Measurements from ENCODE around the gene PCSK2.

PCSK2 gene, protein sequence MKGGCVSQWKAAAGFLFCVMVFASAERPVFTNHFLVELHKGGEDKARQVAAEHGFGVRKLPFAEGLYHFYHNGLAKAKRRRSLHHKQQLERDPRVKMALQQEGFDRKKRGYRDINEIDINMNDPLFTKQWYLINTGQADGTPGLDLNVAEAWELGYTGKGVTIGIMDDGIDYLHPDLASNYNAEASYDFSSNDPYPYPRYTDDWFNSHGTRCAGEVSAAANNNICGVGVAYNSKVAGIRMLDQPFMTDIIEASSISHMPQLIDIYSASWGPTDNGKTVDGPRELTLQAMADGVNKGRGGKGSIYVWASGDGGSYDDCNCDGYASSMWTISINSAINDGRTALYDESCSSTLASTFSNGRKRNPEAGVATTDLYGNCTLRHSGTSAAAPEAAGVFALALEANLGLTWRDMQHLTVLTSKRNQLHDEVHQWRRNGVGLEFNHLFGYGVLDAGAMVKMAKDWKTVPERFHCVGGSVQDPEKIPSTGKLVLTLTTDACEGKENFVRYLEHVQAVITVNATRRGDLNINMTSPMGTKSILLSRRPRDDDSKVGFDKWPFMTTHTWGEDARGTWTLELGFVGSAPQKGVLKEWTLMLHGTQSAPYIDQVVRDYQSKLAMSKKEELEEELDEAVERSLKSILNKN

DNA sequence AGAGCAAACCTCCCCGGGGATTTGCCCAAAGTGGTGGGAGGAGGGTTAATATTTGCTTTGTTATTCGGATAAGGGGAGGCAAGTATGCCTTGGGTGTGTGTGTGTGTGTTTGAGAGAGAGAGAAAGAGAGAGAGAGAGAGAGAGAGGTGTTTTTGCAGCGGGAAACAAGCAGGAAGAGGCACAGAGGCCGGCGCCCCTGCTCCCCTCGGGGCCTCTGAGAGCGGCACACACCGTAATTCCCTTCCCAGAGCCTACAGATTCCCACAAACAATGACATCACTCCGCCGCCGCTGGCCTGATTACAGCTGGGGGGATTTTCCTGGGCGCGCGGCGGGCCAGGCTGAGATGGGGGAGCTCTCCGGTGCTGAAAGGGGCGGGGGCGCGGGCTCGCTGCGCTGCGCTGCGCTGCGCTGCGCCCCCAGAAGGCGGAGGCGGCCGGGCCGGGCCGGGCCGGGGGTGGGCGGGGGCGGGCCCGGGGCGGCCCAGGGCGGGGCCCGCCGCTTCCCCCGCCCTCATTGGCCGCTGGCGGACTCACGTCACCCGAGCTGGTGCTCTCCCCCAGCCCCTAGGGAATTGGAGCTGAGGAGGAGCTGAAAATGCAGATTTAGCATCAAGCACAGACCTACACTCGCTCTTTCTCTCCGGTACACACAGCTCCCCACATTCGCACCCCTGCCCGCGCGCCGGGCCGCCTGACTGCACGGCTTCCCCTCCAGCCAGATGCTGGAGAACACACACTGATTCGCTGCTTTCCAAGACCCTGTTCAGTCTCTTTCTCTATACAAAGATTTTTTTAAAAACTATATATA is at the start of gene PCSK2:
TSS of gene PCSK2 (plus strand) at position 631 of the 809 bp plus-strand sequence. CDS start 266 bp downstream, outside the sequence.
- no peak within 1 kb of the TSS for H3K27ac ChIP-seq (ENCODE audit: low read depth, low read length)
- H3K4me3 ChIP-seq (ENCODE audit: low read depth in 1 of 2, low read length in 2 of 2): peak within 1 kb of the TSS; percentile 35 to 36
- no peaks in the 10 kb centered on the region for H3K9me3 ChIP-seq (ENCODE audit: control insufficient read depth in 1 of 2, low read length in 2 of 2)
- H3K36me3 ChIP-seq (ENCODE audit: control insufficient read depth in 1 of 2, insufficient read depth in 2 of 2, low read length in 2 of 2): no peaks in the 10 kb centered on the region
- no peaks in the 10 kb centered on the region for H3K4me1 ChIP-seq (ENCODE audit: control insufficient read depth in 1 of 2, insufficient read depth in 2 of 2, low read length in 2 of 2)
- no peak within 1 kb of the TSS for H3K9ac ChIP-seq (ENCODE audit: low read depth in 1 of 2, low read length in 2 of 2)
- peaks cover 26 to 38% of the 10 kb centered on the region in 2 donors for H3K27me3 ChIP-seq (ENCODE audit: control insufficient read depth in 1 of 2, insufficient read depth in 2 of 2, low read length in 2 of 2)

DNA sequence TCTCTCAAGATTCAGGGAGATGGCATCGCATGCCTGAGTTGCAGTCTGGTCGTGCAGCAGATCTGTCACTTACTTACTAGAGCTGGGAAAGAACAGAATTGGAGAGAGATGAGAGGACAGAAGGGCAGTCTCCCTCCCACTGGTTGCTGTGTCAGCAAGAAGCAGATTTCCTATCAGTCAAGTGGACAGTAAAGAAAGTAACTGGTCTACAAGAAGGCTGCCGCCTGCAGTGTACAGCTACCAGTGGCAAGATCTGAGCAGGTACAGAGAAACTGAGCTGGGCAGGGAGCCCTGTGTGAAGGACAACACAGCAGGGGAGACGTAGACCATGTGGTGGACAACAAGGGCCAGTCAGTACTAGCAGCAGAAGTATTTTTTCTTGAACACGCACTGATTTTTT is 49.5 kb upstream of the PCSK2 start:
- Histone ChIP-seq H3K27ac (ENCODE audit: low read depth, low read length) (no peak overlapping the region), H3K4me1 (ENCODE audit: control insufficient read depth in 1 of 2, insufficient read depth in 2 of 2, low read length in 2 of 2) (no peaks in the 10 kb centered on the region), H3K36me3 (ENCODE audit: control insufficient read depth in 1 of 2, insufficient read depth in 2 of 2, low read length in 2 of 2) (no peaks in the 10 kb centered on the region), H3K9me3 (ENCODE audit: control insufficient read depth in 1 of 2, low read length in 2 of 2) (no peaks in the 10 kb centered on the region), H3K4me3 (ENCODE audit: low read depth in 1 of 2, low read length in 2 of 2) (no peak overlapping the region), H3K9ac (ENCODE audit: low read depth in 1 of 2, low read length in 2 of 2) (no peak overlapping the region), H3K27me3 (ENCODE audit: control insufficient read depth in 1 of 2, insufficient read depth in 2 of 2, low read length in 2 of 2) (no peaks in the 10 kb centered on the region)

DNA sequence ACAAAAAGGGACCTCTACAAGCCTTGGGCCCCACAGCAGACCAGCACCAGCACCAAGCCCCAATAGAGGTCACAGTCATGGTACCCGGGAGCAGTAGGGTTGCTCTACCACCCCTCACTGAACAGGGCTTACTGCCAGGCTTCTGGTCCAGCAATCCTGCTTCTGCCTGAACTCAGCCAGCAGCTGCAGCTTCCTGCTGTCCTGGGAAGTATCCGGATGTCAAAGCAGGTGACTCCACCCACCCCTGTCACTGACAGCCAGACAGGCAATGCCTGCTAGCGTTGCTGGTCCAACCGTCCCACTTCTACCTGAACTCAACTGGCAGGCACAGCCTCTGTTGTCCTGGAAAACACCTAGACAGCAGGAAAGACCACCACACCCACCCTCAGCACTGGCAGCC is 47.0 kb upstream of the PCSK2 start:
- H3K9ac ChIP-seq (ENCODE audit: low read depth in 1 of 2, low read length in 2 of 2): no peak overlapping the region
- H3K27ac ChIP-seq (ENCODE audit: low read depth, low read length): no peak overlapping the region
- H3K4me1 ChIP-seq (ENCODE audit: control insufficient read depth in 1 of 2, insufficient read depth in 2 of 2, low read length in 2 of 2): no peaks in the 10 kb centered on the region
- no peak overlapping the region for H3K4me3 ChIP-seq (ENCODE audit: low read depth in 1 of 2, low read length in 2 of 2)
- H3K9me3 ChIP-seq (ENCODE audit: control insufficient read depth in 1 of 2, low read length in 2 of 2): no peaks in the 10 kb centered on the region
- no peaks in the 10 kb centered on the region for H3K36me3 ChIP-seq (ENCODE audit: control insufficient read depth in 1 of 2, insufficient read depth in 2 of 2, low read length in 2 of 2)
- H3K27me3 ChIP-seq (ENCODE audit: control insufficient read depth in 1 of 2, insufficient read depth in 2 of 2, low read length in 2 of 2): no peaks in the 10 kb centered on the region

DNA sequence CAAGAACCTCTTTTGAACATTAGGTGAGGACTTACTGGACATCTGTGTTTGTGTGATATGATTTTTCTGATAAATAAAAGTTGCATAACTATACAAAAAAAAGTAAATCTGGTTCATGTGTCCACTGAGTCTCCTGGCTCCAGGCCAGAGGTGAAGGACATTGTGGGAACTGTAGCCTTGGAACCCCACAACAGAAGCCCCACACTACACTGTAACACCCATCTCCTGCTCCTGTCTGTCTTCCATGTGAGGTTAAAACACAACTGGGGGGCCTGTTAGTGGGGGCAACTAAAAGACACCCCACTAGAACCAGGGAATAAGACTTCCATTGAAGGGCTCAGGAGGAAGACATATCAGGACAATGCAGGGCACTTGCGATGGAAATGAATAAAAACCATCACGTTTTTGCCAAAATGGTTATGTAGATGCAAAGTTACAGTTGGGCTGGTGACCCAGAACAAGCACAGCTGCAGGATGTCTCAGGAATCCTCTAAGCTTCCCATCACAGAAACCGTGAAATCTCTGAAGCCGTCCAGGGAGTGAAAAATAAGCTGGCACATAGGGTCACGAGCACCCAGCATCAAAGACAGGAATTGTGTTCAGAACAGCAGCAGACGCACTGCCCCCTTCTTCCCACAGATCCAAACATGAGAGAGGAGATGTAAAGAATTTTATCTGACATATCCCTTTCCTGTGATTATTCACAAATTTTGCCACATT is 36.7 kb upstream of the PCSK2 start:
- H3K4me1 ChIP-seq (ENCODE audit: control insufficient read depth in 1 of 2, insufficient read depth in 2 of 2, low read length in 2 of 2): no peaks in the 10 kb centered on the region
- H3K4me3 ChIP-seq (ENCODE audit: low read depth in 1 of 2, low read length in 2 of 2): no peak overlapping the region
- no peaks in the 10 kb centered on the region for H3K9me3 ChIP-seq (ENCODE audit: control insufficient read depth in 1 of 2, low read length in 2 of 2)
- no peak overlapping the region for H3K27ac ChIP-seq (ENCODE audit: low read depth, low read length)
- no peak overlapping the region for H3K9ac ChIP-seq (ENCODE audit: low read depth in 1 of 2, low read length in 2 of 2)
- no peaks in the 10 kb centered on the region for H3K27me3 ChIP-seq (ENCODE audit: control insufficient read depth in 1 of 2, insufficient read depth in 2 of 2, low read length in 2 of 2)
- no peaks in the 10 kb centered on the region for H3K36me3 ChIP-seq (ENCODE audit: control insufficient read depth in 1 of 2, insufficient read depth in 2 of 2, low read length in 2 of 2)

DNA sequence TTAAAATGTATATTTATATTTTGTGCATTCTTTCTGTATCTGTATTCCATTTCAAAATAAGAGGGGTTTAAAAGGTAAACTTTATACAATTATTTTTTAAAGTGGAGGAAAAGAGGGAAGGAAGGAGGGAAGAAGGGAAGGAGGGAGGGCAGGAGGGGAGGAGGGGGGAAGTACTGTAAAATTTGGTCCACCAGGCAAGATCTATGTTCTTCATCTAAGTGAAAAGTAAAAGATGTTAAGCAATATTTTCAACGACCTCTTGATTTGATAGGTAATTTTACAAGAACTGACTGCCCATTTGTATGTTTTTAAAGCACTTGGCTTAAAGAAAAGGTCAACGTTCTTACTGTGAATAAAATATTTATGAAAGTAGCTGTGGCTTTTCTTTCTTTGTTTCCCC is 29.8 kb upstream of the PCSK2 start:
- H3K27ac ChIP-seq (ENCODE audit: low read depth, low read length): no peak overlapping the region
- no peaks in the 10 kb centered on the region for H3K9me3 ChIP-seq (ENCODE audit: control insufficient read depth in 1 of 2, low read length in 2 of 2)

DNA sequence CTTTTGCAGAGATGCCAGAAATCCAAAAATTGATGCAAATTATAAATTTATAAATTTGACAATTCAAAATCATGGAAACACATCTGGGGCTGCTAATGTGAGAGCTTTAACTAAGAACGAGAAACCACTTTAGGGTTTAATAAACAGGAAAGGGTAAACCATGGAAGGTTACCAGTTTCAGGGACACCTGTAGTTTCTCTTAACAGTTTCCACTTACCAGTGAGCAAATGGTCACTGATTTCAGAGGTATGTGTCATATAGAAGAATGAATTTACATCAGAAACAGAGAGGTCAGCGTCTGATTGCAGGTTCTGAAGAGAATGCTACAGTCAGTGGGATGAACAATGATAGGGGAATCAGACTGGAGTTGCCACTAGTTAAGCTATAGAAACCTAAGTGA is 24.8 kb upstream of the PCSK2 start:
- Histone ChIP-seq H3K9me3 (ENCODE audit: control insufficient read depth in 1 of 2, low read length in 2 of 2) (no peaks in the 10 kb centered on the region), H3K27me3 (ENCODE audit: control insufficient read depth in 1 of 2, insufficient read depth in 2 of 2, low read length in 2 of 2) (no peaks in the 10 kb centered on the region), H3K36me3 (ENCODE audit: control insufficient read depth in 1 of 2, insufficient read depth in 2 of 2, low read length in 2 of 2) (no peaks in the 10 kb centered on the region), H3K27ac (ENCODE audit: low read depth, low read length) (no peak overlapping the region), H3K9ac (ENCODE audit: low read depth in 1 of 2, low read length in 2 of 2) (no peak overlapping the region), H3K4me1 (ENCODE audit: control insufficient read depth in 1 of 2, insufficient read depth in 2 of 2, low read length in 2 of 2) (no peaks in the 10 kb centered on the region), H3K4me3 (ENCODE audit: low read depth in 1 of 2, low read length in 2 of 2) (no peak overlapping the region)

More for the DNA sequence above, 29.8 kb upstream of the PCSK2 start:
- no peaks in the 10 kb centered on the region for H3K36me3 ChIP-seq (ENCODE audit: control insufficient read depth in 1 of 2, insufficient read depth in 2 of 2, low read length in 2 of 2)
- H3K9ac ChIP-seq (ENCODE audit: low read depth in 1 of 2, low read length in 2 of 2): no peak overlapping the region
- no peaks in the 10 kb centered on the region for H3K27me3 ChIP-seq (ENCODE audit: control insufficient read depth in 1 of 2, insufficient read depth in 2 of 2, low read length in 2 of 2)
- no peaks in the 10 kb centered on the region for H3K4me1 ChIP-seq (ENCODE audit: control insufficient read depth in 1 of 2, insufficient read depth in 2 of 2, low read length in 2 of 2)
- no peak overlapping the region for H3K4me3 ChIP-seq (ENCODE audit: low read depth in 1 of 2, low read length in 2 of 2)

DNA sequence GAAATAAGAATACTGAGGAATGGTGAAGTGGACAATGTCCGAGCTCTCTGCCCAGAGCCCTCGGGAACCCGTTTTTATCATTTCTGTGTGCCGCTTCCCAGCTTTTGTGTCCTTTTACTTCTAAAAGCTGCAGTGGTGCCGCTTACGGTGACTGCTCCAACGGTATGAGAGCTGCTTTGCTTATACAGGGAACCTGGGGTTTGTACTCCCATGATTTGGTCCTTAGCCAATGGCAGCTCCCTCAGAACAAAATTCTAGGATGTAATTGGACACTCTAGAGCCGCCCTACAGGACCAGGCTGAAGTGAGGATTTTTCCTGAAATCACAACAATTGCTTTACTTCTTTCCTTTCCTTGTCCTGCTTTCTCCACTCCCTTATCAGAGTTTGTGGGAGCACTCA is 24.2 kb upstream of the PCSK2 start:
- Histone ChIP-seq H3K9ac (ENCODE audit: low read depth in 1 of 2, low read length in 2 of 2) (no peak overlapping the region), H3K27me3 (ENCODE audit: control insufficient read depth in 1 of 2, insufficient read depth in 2 of 2, low read length in 2 of 2) (no peaks in the 10 kb centered on the region), H3K9me3 (ENCODE audit: control insufficient read depth in 1 of 2, low read length in 2 of 2) (no peaks in the 10 kb centered on the region), H3K4me3 (ENCODE audit: low read depth in 1 of 2, low read length in 2 of 2) (no peak overlapping the region), H3K27ac (ENCODE audit: low read depth, low read length) (no peak overlapping the region), H3K4me1 (ENCODE audit: control insufficient read depth in 1 of 2, insufficient read depth in 2 of 2, low read length in 2 of 2) (no peaks in the 10 kb centered on the region), H3K36me3 (ENCODE audit: control insufficient read depth in 1 of 2, insufficient read depth in 2 of 2, low read length in 2 of 2) (no peaks in the 10 kb centered on the region)

DNA sequence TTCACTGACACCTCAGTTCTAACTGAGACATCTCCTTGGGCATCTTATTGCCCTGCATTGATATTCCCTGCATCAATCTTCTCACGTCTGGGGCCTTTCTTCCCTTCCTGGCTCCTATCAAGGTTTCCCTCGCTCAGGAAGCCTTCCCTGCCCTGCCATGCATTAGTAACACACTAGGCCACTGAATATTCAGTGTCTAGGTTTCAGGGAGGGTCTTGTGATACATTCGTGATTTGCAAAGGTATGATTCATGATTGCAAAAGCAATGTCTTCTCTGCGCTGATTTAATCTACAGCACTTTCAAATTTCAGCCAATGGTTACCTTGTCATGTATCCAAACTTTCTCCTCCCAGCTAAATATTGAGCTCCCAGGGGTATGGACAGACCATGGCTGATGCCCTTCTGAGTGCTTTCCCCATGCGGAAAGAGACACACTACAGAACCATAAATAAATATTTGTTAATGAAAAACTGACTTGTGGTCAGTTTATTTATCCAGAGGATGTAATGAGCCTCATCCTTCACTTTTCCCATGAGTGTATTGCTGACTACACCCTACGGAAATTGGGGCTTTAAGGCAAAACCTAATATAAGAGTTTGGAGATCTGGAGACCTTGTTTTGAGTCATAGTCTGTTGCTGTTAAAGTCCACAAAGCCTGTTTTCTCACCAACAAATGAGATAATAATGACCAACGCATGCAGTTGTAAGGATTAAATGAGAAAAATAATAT is 21.6 kb upstream of the PCSK2 start:
- Histone ChIP-seq H3K4me1 (ENCODE audit: control insufficient read depth in 1 of 2, insufficient read depth in 2 of 2, low read length in 2 of 2) (no peaks in the 10 kb centered on the region), H3K9me3 (ENCODE audit: control insufficient read depth in 1 of 2, low read length in 2 of 2) (no peaks in the 10 kb centered on the region), H3K36me3 (ENCODE audit: control insufficient read depth in 1 of 2, insufficient read depth in 2 of 2, low read length in 2 of 2) (no peaks in the 10 kb centered on the region), H3K27ac (ENCODE audit: low read depth, low read length) (no peak overlapping the region), H3K9ac (ENCODE audit: low read depth in 1 of 2, low read length in 2 of 2) (no peak overlapping the region), H3K4me3 (ENCODE audit: low read depth in 1 of 2, low read length in 2 of 2) (no peak overlapping the region), H3K27me3 (ENCODE audit: control insufficient read depth in 1 of 2, insufficient read depth in 2 of 2, low read length in 2 of 2) (no peaks in the 10 kb centered on the region)

DNA sequence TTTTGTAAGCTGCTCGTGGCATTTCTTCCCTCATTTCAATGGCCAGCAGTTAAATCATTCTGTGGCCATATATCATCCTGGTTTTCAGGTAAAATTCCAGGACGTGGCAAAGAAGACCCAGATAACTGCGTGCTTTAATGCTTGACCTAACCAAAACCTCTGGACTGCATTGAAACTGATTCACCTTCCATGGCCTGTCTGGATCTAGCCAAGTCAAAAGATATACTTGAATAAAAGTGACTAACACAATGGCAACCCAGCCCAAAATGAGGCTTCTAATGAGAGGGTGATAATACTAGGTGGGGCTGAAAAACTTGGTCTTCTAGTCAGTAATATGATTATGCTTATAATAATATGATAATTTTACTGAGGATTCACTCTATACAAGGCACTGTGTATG is 16.5 kb upstream of the PCSK2 start:
- H3K27ac ChIP-seq (ENCODE audit: low read depth, low read length): no peak overlapping the region
- no peaks in the 10 kb centered on the region for H3K4me1 ChIP-seq (ENCODE audit: control insufficient read depth in 1 of 2, insufficient read depth in 2 of 2, low read length in 2 of 2)
- no peaks in the 10 kb centered on the region for H3K9me3 ChIP-seq (ENCODE audit: control insufficient read depth in 1 of 2, low read length in 2 of 2)
- H3K9ac ChIP-seq (ENCODE audit: low read depth in 1 of 2, low read length in 2 of 2): no peak overlapping the region
- H3K4me3 ChIP-seq (ENCODE audit: low read depth in 1 of 2, low read length in 2 of 2): no peak overlapping the region
- H3K36me3 ChIP-seq (ENCODE audit: control insufficient read depth in 1 of 2, insufficient read depth in 2 of 2, low read length in 2 of 2): no peaks in the 10 kb centered on the region
- H3K27me3 ChIP-seq (ENCODE audit: control insufficient read depth in 1 of 2, insufficient read depth in 2 of 2, low read length in 2 of 2): no peaks in the 10 kb centered on the region
